Upper lobe of left lung (tissue), 6 donors: ENCODE data around the gene PPP2R2C. TPM values are rescaled to one million over a fixed set of nuclear protein-coding genes. Genes with fewer than 3 reads are reported as not detected.

ENCODE experiments used
- ATAC-seq, 2 donors: fragments of 200-7000 bp; cut with Tn5 transposase; one replicate each; pipeline ENCODE4 v1.9.1; 2022; ENCODE audit warnings: mild to moderate bottlenecking in 2 of 2, moderate library complexity in 2 of 2; ENCODE audit not compliant: low FRiP score in 2 of 2
- DNase-seq, 2 donors: peaks; one replicate each; pipeline ENCODE4 v3.0.0-alpha.2; 2019 to 2020
- H3K27ac ChIP-seq, 4 donors: fragments of 200-600 bp; sonication (generic); one replicate each; pipeline ENCODE4 v1.5.1; 2016 to 2019
- H3K27me3 ChIP-seq, 4 donors: fragments of 200-600 bp; sonication (generic); one replicate each; pipeline ENCODE4 v1.5.1; 2017 to 2019
- H3K36me3 ChIP-seq, 4 donors: fragments of 200-600 bp; sonication (generic); one replicate each; pipeline ENCODE4 v1.5.1; 2016 to 2019
- H3K4me1 ChIP-seq, 4 donors: fragments of 200-600 bp; sonication (generic); one replicate each; pipeline ENCODE4 v1.5.1; 2018 to 2019
- H3K4me3 ChIP-seq, 4 donors: fragments of 200-600 bp; sonication (generic); one replicate each; pipeline ENCODE4 v1.5.1; 2017 to 2019; ENCODE audit warnings: mild to moderate bottlenecking in 2 of 4, moderate library complexity in 1 of 4
- H3K9me3 ChIP-seq, 4 donors: fragments of 200-600 bp; sonication (generic); one replicate each; pipeline ENCODE4 v1.5.1; 2018 to 2019
- CTCF ChIP-seq, 6 experiments: fragments of 450-650 bp in 4 of 6; fragments of 200-600 bp in 2 of 6; sonication (generic) in 2 of 6; IDR thresholded peaks; one replicate each; pipeline ENCODE4 v1.5.1; 2016 to 2019; ENCODE audit warnings: antibody characterized with exemption in 6 of 6
- EP300 ChIP-seq, 4 donors: sonication (generic); formaldehyde crosslinking; IDR thresholded peaks; one replicate each; pipeline ENCODE4 v1.5.1; 2017; ENCODE audit warnings: antibody characterized with exemption in 4 of 4, control low read depth in 2 of 4
- POLR2A ChIP-seq, 4 donors: fragments of 450-650 bp; IDR thresholded peaks; one replicate each; pipeline ENCODE4 v1.5.1; 2016 to 2017; ENCODE audit warnings: antibody characterized with exemption in 4 of 4, mild to moderate bottlenecking in 2 of 4
- POLR2AphosphoS5 ChIP-seq, 2 donors: sonication (generic); formaldehyde crosslinking; IDR thresholded peaks; one replicate each; pipeline ENCODE4 v1.5.1; 2017; ENCODE audit warnings: antibody characterized with exemption in 2 of 2
- WGBS, 2 donors: methylation state at CpG; one replicate each; pipeline ENCODE4 v1.1.5; 2017 to 2018; 5-methylcytosine and 5-hydroxymethylcytosine counted together
- total RNA-seq, 6 donors: library from RNA; depleted of rRNA in 4 of 6; stranded (reverse); fragments of >200 nt in 4 of 6; gene quantifications; one replicate each; pipeline versions ENCODE4 v1.1.0 to v1.2.1, GENCODE V29; 2016 to 2021
- donor health status: DM: no; HTN: no; CAD: no; lungs with moderate emphysema.
- donor health status: DM: no; HTN: yes; CAD: no; lungs with severe emphysema.

PPP2R2C gene
- total RNA-seq, 6 donors from 2014 or later = 0.09 to 0.17 TPM; not detected in 4

- H3K36me3 ChIP-seq = no peaks in the 10 kb centered on the region
- H3K4me3 ChIP-seq = no peak overlapping the region
- DNase-seq (no peak), ATAC-seq (no peak)
- H3K27ac ChIP-seq = no peak overlapping the region
- H3K9me3 ChIP-seq = no peaks in the 10 kb centered on the region
- peaks cover 0 to 5% (median 0%) of the 10 kb centered on the region in 4 donors for H3K4me1 ChIP-seq
- no peaks in the 10 kb centered on the region for H3K27me3 ChIP-seq
- WGBS, 2 donors = 67 to 69% methylated on average over 6 of the region's 6 CpGs
- TF ChIP-seq CTCF (IDR thresholded peaks at IDR 0.05) (no peak), EP300 (IDR thresholded peaks at IDR 0.05) (no peak), POLR2AphosphoS5 (IDR thresholded peaks at IDR 0.05) (no peak), POLR2A (IDR thresholded peaks at IDR 0.05) (no peak)
Measured at GRCh38 chr4:6341696-6342095, 130.7 kb downstream of the PPP2R2C start.

GRCh38 chr4:6340446-6341015 lies 131.9 kb downstream of the PPP2R2C start:
- Histone ChIP-seq H3K4me3 (no peak overlapping the region), H3K4me1 (peaks cover 0 to 5% (median 0%) of the 10 kb centered on the region in 4 donors), H3K9me3 (no peaks in the 10 kb centered on the region), H3K27ac (no peak overlapping the region), H3K27me3 (no peaks in the 10 kb centered on the region), H3K36me3 (no peaks in the 10 kb centered on the region)
- DNase-seq (peak in 1 of 2 donors; percentile 33), ATAC-seq (no peak)
- WGBS, 2 donors = 61 to 66% methylated on average over 9 of the region's 9 CpGs
- TF ChIP-seq POLR2A (IDR thresholded peaks at IDR 0.05) (no peak), EP300 (IDR thresholded peaks at IDR 0.05) (no peak), CTCF (IDR thresholded peaks at IDR 0.05) (no peak), POLR2AphosphoS5 (IDR thresholded peaks at IDR 0.05) (no peak)

GRCh38 chr4:6339818-6340445 lies 132.5 kb downstream of the PPP2R2C start:
- no peaks in the 10 kb centered on the region for H3K36me3 ChIP-seq
- H3K27ac ChIP-seq = no peak overlapping the region
- peaks cover 0 to 5% (median 0%) of the 10 kb centered on the region in 4 donors for H3K4me1 ChIP-seq
- DNase-seq (peak in 1 of 2 donors; percentile 36), ATAC-seq (no peak)
- no peak for TF ChIP-seq POLR2A (IDR thresholded peaks at IDR 0.05)
- no peaks in the 10 kb centered on the region for H3K9me3 ChIP-seq
- no peaks in the 10 kb centered on the region for H3K27me3 ChIP-seq
- WGBS, 2 donors = 78 to 83% methylated on average over 13 of the region's 13 CpGs
- no peak overlapping the region for H3K4me3 ChIP-seq

- H3K36me3 ChIP-seq = no peaks in the 10 kb centered on the region
- peaks cover 0 to 5% (median 0%) of the 10 kb centered on the region in 4 donors for H3K4me1 ChIP-seq
- peak in 1 of 2 donors; percentile 1 for ATAC-seq
- WGBS, 2 donors = 61 to 76% methylated on average over 12 of the region's 12 CpGs
- H3K4me3 ChIP-seq = no peak overlapping the region
- no peak overlapping the region for H3K27ac ChIP-seq
- DNase-seq = no peak
- H3K9me3 ChIP-seq = peaks cover 0 to under 1% (median 0%) of the 10 kb centered on the region in 4 donors
- no peaks in the 10 kb centered on the region for H3K27me3 ChIP-seq
- TF ChIP-seq CTCF (IDR thresholded peaks at IDR 0.05) (no peak), POLR2A (IDR thresholded peaks at IDR 0.05) (no peak), POLR2AphosphoS5 (IDR thresholded peaks at IDR 0.05) (no peak), EP300 (IDR thresholded peaks at IDR 0.05) (no peak)
Measured at GRCh38 chr4:6338951-6339817, 133.2 kb downstream of the PPP2R2C start.
